ENCODE results near the gene ATP2B3.

ATP2B3 gene

GRCh38 chrX:153474266-153474665, 43.2 kb upstream of the ATP2B3 start:
- Histone ChIP-seq H4K20me1 (ENCODE audit: insufficient read depth, low read length, poor library complexity, severe bottlenecking) (peaks cover 6% of the 10 kb centered on the region), H3F3A (ENCODE audit: low read depth) (no peaks in the 10 kb centered on the region), H3K4me2 (ENCODE audit: low read depth, low read length, poor library complexity, severe bottlenecking) (no peak overlapping the region), H3K9me3 (ENCODE audit: insufficient read depth, low read depth, low read length) (no peaks in the 10 kb centered on the region), H3K4me3 (ENCODE audit: low read length, poor library complexity, severe bottlenecking) (no peak overlapping the region), H3K36me3 (ENCODE audit: insufficient read depth, low read length) (no peaks in the 10 kb centered on the region), H3K79me2 (ENCODE audit: insufficient read depth, low read length) (peaks cover 9% of the 10 kb centered on the region), H3K9ac (ENCODE audit: low read depth, low read length, poor library complexity, severe bottlenecking) (no peak overlapping the region), H3K4me1 (ENCODE audit: insufficient read depth, low read length, poor library complexity, severe bottlenecking) (no peaks in the 10 kb centered on the region), H2AFZ (ENCODE audit: low read length) (no peak overlapping the region), H3K27me3 (ENCODE audit: insufficient read depth, low read length, poor library complexity, severe bottlenecking) (no peaks in the 10 kb centered on the region), H3K9me2 (replicated peaks; ENCODE audit: low read depth, low read length) (no peaks in the 10 kb centered on the region)
- TF ChIP-seq EZH2phosphoT487 (IDR thresholded peaks at IDR 0.05; ENCODE audit: borderline replicate concordance) = no peak
- TF ChIP-seq, protein P1, sequence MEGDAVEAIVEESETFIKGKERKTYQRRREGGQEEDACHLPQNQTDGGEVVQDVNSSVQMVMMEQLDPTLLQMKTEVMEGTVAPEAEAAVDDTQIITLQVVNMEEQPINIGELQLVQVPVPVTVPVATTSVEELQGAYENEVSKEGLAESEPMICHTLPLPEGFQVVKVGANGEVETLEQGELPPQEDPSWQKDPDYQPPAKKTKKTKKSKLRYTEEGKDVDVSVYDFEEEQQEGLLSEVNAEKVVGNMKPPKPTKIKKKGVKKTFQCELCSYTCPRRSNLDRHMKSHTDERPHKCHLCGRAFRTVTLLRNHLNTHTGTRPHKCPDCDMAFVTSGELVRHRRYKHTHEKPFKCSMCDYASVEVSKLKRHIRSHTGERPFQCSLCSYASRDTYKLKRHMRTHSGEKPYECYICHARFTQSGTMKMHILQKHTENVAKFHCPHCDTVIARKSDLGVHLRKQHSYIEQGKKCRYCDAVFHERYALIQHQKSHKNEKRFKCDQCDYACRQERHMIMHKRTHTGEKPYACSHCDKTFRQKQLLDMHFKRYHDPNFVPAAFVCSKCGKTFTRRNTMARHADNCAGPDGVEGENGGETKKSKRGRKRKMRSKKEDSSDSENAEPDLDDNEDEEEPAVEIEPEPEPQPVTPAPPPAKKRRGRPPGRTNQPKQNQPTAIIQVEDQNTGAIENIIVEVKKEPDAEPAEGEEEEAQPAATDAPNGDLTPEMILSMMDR (conservative IDR thresholded peaks at IDR 0.05; ENCODE audit: low read length) = no peak

GRCh38 chrX:153474718-153475117, 42.7 kb upstream of the ATP2B3 start:
- H3K9me2 ChIP-seq (replicated peaks; ENCODE audit: low read depth, low read length) = no peaks in the 10 kb centered on the region
- H2AFZ ChIP-seq (ENCODE audit: low read length) = no peak overlapping the region
- H3K27me3 ChIP-seq (ENCODE audit: insufficient read depth, low read length, poor library complexity, severe bottlenecking) = no peaks in the 10 kb centered on the region
- no peaks in the 10 kb centered on the region for H3K36me3 ChIP-seq (ENCODE audit: insufficient read depth, low read length)
- H3K9ac ChIP-seq (ENCODE audit: low read depth, low read length, poor library complexity, severe bottlenecking) = no peak overlapping the region
- no peaks in the 10 kb centered on the region for H3F3A ChIP-seq (ENCODE audit: low read depth)
- TF ChIP-seq EZH2phosphoT487 (IDR thresholded peaks at IDR 0.05; ENCODE audit: borderline replicate concordance) = no peak
- TF ChIP-seq, protein P1 (conservative IDR thresholded peaks at IDR 0.05; ENCODE audit: low read length) = no peak
- no peak overlapping the region for H3K4me3 ChIP-seq (ENCODE audit: low read length, poor library complexity, severe bottlenecking)
- H3K4me1 ChIP-seq (ENCODE audit: insufficient read depth, low read length, poor library complexity, severe bottlenecking) = no peaks in the 10 kb centered on the region
- H3K79me2 ChIP-seq (ENCODE audit: insufficient read depth, low read length) = peaks cover 4% of the 10 kb centered on the region; the same call in 1 of the 2 replicates
- peaks cover 2% of the 10 kb centered on the region for H4K20me1 ChIP-seq (ENCODE audit: insufficient read depth, low read length, poor library complexity, severe bottlenecking)
- no peak overlapping the region for H3K4me2 ChIP-seq (ENCODE audit: low read depth, low read length, poor library complexity, severe bottlenecking)
- H3K9me3 ChIP-seq (ENCODE audit: insufficient read depth, low read depth, low read length) = no peaks in the 10 kb centered on the region

GRCh38 chrX:153475271-153475670, 42.2 kb upstream of the ATP2B3 start:
- Histone ChIP-seq H3K36me3 (ENCODE audit: insufficient read depth, low read length) (no peaks in the 10 kb centered on the region), H3K4me1 (ENCODE audit: insufficient read depth, low read length, poor library complexity, severe bottlenecking) (no peaks in the 10 kb centered on the region), H3K4me2 (ENCODE audit: low read depth, low read length, poor library complexity, severe bottlenecking) (no peak overlapping the region), H3K79me2 (ENCODE audit: insufficient read depth, low read length) (no peaks in the 10 kb centered on the region), H3K4me3 (ENCODE audit: low read length, poor library complexity, severe bottlenecking) (no peak overlapping the region), H3K9me2 (replicated peaks; ENCODE audit: low read depth, low read length) (no peaks in the 10 kb centered on the region), H3K9me3 (ENCODE audit: insufficient read depth, low read depth, low read length) (no peaks in the 10 kb centered on the region), H4K20me1 (ENCODE audit: insufficient read depth, low read length, poor library complexity, severe bottlenecking) (no peaks in the 10 kb centered on the region), H3K9ac (ENCODE audit: low read depth, low read length, poor library complexity, severe bottlenecking) (no peak overlapping the region), H3K27me3 (ENCODE audit: insufficient read depth, low read length, poor library complexity, severe bottlenecking) (no peaks in the 10 kb centered on the region), H2AFZ (ENCODE audit: low read length) (no peak overlapping the region), H3F3A (ENCODE audit: low read depth) (no peaks in the 10 kb centered on the region)
- TF ChIP-seq EZH2phosphoT487 (IDR thresholded peaks at IDR 0.05; ENCODE audit: borderline replicate concordance) = no peak
- TF ChIP-seq, protein P1 (conservative IDR thresholded peaks at IDR 0.05; ENCODE audit: low read length) = no peak
